Ectodermal cell (in vitro differentiated cells): Measurements from ENCODE around the gene LPCAT1.

Experiments
- H3K27ac ChIP-seq: 2 replicates; pipeline ENCODE4 v1.7.0; 2013; ENCODE audit warnings: mild to moderate bottlenecking, low read depth, low read length; ENCODE audit not compliant: insufficient read depth, poor library complexity, severe bottlenecking
- H3K27me3 ChIP-seq: 2 replicates; pipeline ENCODE4 v1.7.0; 2013; ENCODE audit warnings: mild to moderate bottlenecking, low read length; ENCODE audit not compliant: insufficient read depth, control insufficient read depth, poor library complexity, severe bottlenecking
- H3K36me3 ChIP-seq: one replicate; pipeline ENCODE4 v1.7.0; 2013; ENCODE audit warnings: low read length; ENCODE audit not compliant: control insufficient read depth, insufficient read depth
- H3K4me1 ChIP-seq: one replicate; pipeline ENCODE4 v1.7.0; 2013; ENCODE audit warnings: low read length; ENCODE audit not compliant: control insufficient read depth, insufficient read depth
- H3K4me3 ChIP-seq: 2 replicates; pipeline ENCODE4 v1.7.0; 2013; ENCODE audit warnings: low read depth, low read length, control low read depth; ENCODE audit not compliant: insufficient read depth
- H3K9me3 ChIP-seq: 2 replicates; pipeline ENCODE4 v1.7.0; 2013; ENCODE audit warnings: mild to moderate bottlenecking, low read length, moderate library complexity; ENCODE audit not compliant: control insufficient read depth
- WGBS, 2 experiments: methylation state at CpG; one replicate each; pipeline ENCODE4 v1.1.7; 2013; ENCODE audit warnings: missing lambda C conversion rate in 2 of 2; 5-methylcytosine and 5-hydroxymethylcytosine counted together

Gene LPCAT1

GRCh38 chr5:1501372-1502045, 22.3 kb downstream of the LPCAT1 start:
- no peaks in the 10 kb centered on the region for H3K27me3 ChIP-seq
- no peaks in the 10 kb centered on the region for H3K36me3 ChIP-seq
- 95% methylated on average over 28 of the region's 28 CpGs for WGBS, 2 experiments
- H3K9me3 ChIP-seq: no peaks in the 10 kb centered on the region
- peaks cover 5% of the 10 kb centered on the region for H3K4me1 ChIP-seq
- no peak overlapping the region for H3K4me3 ChIP-seq
- no peak overlapping the region for H3K27ac ChIP-seq

GRCh38 chr5:1500411-1501091, 23.2 kb downstream of the LPCAT1 start:
- H3K9me3 ChIP-seq: no peaks in the 10 kb centered on the region
- WGBS, 2 experiments: 91 to 93% methylated on average over 16 of the region's 16 CpGs
- no peaks in the 10 kb centered on the region for H3K4me1 ChIP-seq
- H3K27me3 ChIP-seq: no peaks in the 10 kb centered on the region
- no peaks in the 10 kb centered on the region for H3K36me3 ChIP-seq
- no peak overlapping the region for H3K27ac ChIP-seq
- no peak overlapping the region for H3K4me3 ChIP-seq

GRCh38 chr5:1499851-1500250, 23.9 kb downstream of the LPCAT1 start:
- no peaks in the 10 kb centered on the region for H3K27me3 ChIP-seq
- 93 to 95% methylated on average over 10 of the region's 10 CpGs for WGBS, 2 experiments
- no peak overlapping the region for H3K27ac ChIP-seq
- H3K36me3 ChIP-seq: no peaks in the 10 kb centered on the region
- H3K4me1 ChIP-seq: no peaks in the 10 kb centered on the region
- H3K9me3 ChIP-seq: no peaks in the 10 kb centered on the region
- no peak overlapping the region for H3K4me3 ChIP-seq

DNA sequence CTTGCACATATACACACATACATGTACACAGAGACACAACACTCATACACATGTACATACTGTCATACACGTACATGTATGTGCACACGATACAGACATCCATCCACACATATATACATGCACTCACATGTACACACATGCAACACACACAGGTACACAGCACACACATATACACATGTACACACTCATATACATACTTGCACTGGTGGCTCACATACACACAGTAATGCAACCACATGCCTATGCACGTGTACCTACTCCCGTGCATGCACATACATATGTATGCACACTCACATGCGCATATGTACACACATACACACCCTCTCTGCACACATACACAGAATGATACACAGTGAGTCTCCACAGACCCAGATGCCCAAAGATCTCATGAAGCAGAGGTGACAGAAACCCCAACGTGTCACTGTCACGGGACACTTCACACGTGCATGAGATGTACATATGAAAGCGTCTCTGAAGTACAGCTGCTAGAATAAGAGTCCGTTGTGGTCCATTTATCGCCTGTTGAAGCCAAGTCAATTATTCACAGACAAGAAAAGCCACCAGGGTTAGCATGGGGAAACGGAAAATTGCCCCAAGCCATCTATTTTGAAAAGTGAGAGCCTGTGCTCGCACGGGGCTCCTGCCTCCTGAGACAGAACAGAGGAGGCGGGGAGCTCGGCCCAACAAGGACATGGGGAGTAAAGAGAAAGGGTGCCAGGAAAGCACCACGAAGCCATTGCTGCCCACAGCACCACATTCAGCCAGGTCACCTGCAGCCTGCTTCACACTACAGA, 24.9 kb downstream of the LPCAT1 start:
- H3K4me1 ChIP-seq: no peaks in the 10 kb centered on the region
- H3K36me3 ChIP-seq: peaks cover 5% of the 10 kb centered on the region
- H3K27ac ChIP-seq: no peak overlapping the region
- no peaks in the 10 kb centered on the region for H3K9me3 ChIP-seq
- 83% methylated on average over 17 of the region's 17 CpGs for WGBS, 2 experiments
- no peaks in the 10 kb centered on the region for H3K27me3 ChIP-seq
- H3K4me3 ChIP-seq: no peak overlapping the region

- no peak overlapping the region for H3K4me3 ChIP-seq
- H3K27ac ChIP-seq: no peak overlapping the region
- H3K4me1 ChIP-seq: no peaks in the 10 kb centered on the region
- H3K27me3 ChIP-seq: no peaks in the 10 kb centered on the region
- 93 to 95% methylated on average over 18 of the region's 18 CpGs for WGBS, 2 experiments
- peaks cover 5% of the 10 kb centered on the region for H3K36me3 ChIP-seq
- H3K9me3 ChIP-seq: no peaks in the 10 kb centered on the region
Measured at GRCh38 chr5:1497795-1498622, 25.8 kb downstream of the LPCAT1 start.

- WGBS, 2 experiments: 93 to 95% methylated on average over 14 of the region's 14 CpGs
- no peaks in the 10 kb centered on the region for H3K4me1 ChIP-seq
- peaks cover 5% of the 10 kb centered on the region for H3K36me3 ChIP-seq
- no peak overlapping the region for H3K4me3 ChIP-seq
- no peaks in the 10 kb centered on the region for H3K27me3 ChIP-seq
- H3K9me3 ChIP-seq: no peaks in the 10 kb centered on the region
- no peak overlapping the region for H3K27ac ChIP-seq
Measured at GRCh38 chr5:1497242-1497777, 26.4 kb downstream of the LPCAT1 start.

- Histone ChIP-seq H3K4me3 (no peak overlapping the region), H3K4me1 (no peaks in the 10 kb centered on the region), H3K27ac (no peak overlapping the region), H3K36me3 (peaks cover 10% of the 10 kb centered on the region), H3K9me3 (no peaks in the 10 kb centered on the region), H3K27me3 (no peaks in the 10 kb centered on the region)
- 88 to 90% methylated on average over 6 of the region's 6 CpGs for WGBS, 2 experiments
Measured at GRCh38 chr5:1495525-1495897, 28.2 kb downstream of the LPCAT1 start.

DNA sequence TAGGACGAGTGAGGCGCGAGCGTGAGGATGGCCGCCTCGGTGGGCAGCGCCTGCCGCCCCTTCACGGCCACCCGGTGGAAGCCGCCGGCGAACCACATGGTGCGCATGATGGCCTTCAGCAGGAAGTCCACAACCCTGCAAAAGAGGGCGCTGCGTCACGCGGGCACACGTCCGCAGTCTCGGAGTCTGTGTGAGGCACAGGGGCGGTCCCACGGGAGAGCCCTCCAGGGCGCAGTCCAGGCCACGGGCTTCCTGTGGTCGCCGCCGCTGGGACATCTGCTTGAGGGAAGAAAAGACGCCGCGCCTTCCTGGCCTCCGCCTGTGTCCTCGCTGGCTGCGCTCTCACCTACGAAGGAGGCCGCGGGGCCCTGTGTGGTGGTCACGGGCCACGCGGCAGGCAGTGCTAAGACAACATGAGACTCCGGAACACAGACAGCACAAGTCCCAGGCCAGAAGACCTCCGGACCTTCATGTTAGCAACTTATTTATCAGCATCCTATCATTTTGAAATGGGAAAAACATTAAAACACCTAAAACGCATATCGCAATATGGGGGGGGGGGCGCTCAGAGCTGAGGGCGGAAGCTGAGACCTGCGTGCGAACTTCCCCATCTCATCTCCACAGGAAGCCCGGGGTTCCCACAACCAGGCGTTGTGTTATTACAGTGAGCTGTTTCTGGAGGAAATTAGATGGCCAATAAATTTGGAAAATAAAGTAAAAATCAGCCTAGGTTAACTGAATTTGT, 28.8 kb downstream of the LPCAT1 start:
- H3K27ac ChIP-seq: no peak overlapping the region
- H3K4me3 ChIP-seq: no peak overlapping the region
- H3K27me3 ChIP-seq: no peaks in the 10 kb centered on the region
- H3K9me3 ChIP-seq: no peaks in the 10 kb centered on the region
- H3K4me1 ChIP-seq: no peaks in the 10 kb centered on the region
- peaks cover 10% of the 10 kb centered on the region for H3K36me3 ChIP-seq
- WGBS, 2 experiments: 96 to 97% methylated on average over 49 to 50 of the region's 50 CpGs

- Histone ChIP-seq H3K9me3 (no peaks in the 10 kb centered on the region), H3K4me3 (no peak overlapping the region), H3K27ac (no peak overlapping the region), H3K36me3 (peaks cover 14% of the 10 kb centered on the region), H3K27me3 (no peaks in the 10 kb centered on the region), H3K4me1 (no peaks in the 10 kb centered on the region)
- 91% methylated on average over 12 of the region's 12 CpGs for WGBS, 2 experiments
Measured at GRCh38 chr5:1493941-1494340, 29.8 kb downstream of the LPCAT1 start.
